K562 (cell line): ENCODE data around the gene DNAH3. TPM values are rescaled to one million over a fixed set of nuclear protein-coding genes. Genes with fewer than 3 reads are reported as not detected.

Experiments used
- CHAMP1 ChIP-seq: fragments of 450-650 bp; IDR thresholded peaks from 2 replicates; pipeline ENCODE4 v1.6.1; 2016; ENCODE audit warnings: mild to moderate bottlenecking
- CHD4 ChIP-seq: fragments of 200-600 bp; sonication (generic); IDR thresholded peaks from 3 replicates; pipeline ENCODE4 v1.6.1; 2012; ENCODE audit warnings: low read depth, mild to moderate bottlenecking, mixed read lengths, low read length, inconsistent platforms; ENCODE audit not compliant: insufficient read depth, insufficient replicate concordance, poor library complexity, severe bottlenecking
- HMBOX1 ChIP-seq: sonication (generic); IDR thresholded peaks from 2 replicates; pipeline ENCODE4 v1.6.1; 2016
- HNRNPK ChIP-seq: fragments of 200-400 bp; formaldehyde crosslinking; IDR thresholded peaks from one replicate; pipeline ENCODE4 v1.6.1; 2018; ENCODE audit warnings: mild to moderate bottlenecking, low read depth, low read length; ENCODE audit not compliant: poor library complexity, severe bottlenecking
- ILK ChIP-seq: fragments of 450-650 bp; IDR thresholded peaks from 2 replicates; pipeline ENCODE4 v1.6.1; 2016; ENCODE audit warnings: missing genetic modification characterization, low read depth, mild to moderate bottlenecking, missing compliant biosample characterization, moderate library complexity, borderline replicate concordance
- PHB2 ChIP-seq: fragments of 450-650 bp; IDR thresholded peaks from 2 replicates; pipeline ENCODE4 v1.6.1; 2017; ENCODE audit warnings: low read depth
- PHF21A ChIP-seq: fragments of 450-650 bp; IDR thresholded peaks from 2 replicates; pipeline ENCODE4 v1.6.1; 2017; ENCODE audit warnings: low read depth, borderline replicate concordance
- PML ChIP-seq: IDR thresholded peaks from 2 replicates; pipeline ENCODE4 v1.6.1; 2012; ENCODE audit warnings: low read length, inconsistent platforms
- PURB ChIP-seq: sonication (generic); formaldehyde crosslinking; IDR thresholded peaks from 2 replicates; pipeline ENCODE4 v1.9.0; 2021; ENCODE audit warnings: low read depth, mild to moderate bottlenecking, missing genetic modification reagents
- RAD21 ChIP-seq, 2 experiments: fragments of 250-450 bp in 1 of 2; fragments of 450-650 bp in 1 of 2; sonication (Bioruptor Pico) in 1 of 2; formaldehyde crosslinking in 1 of 2; IDR thresholded peaks in 1 of 2; conservative IDR thresholded peaks in 1 of 2; 2 replicates each; pipeline versions ENCODE4 v1.4.0 to v1.8.0; 2020 to 2022; ENCODE audit warnings: mild to moderate bottlenecking in 2 of 2, moderate library complexity in 1 of 2
- RBM25 ChIP-seq: fragments of 200-400 bp; formaldehyde crosslinking; IDR thresholded peaks from 2 replicates; pipeline ENCODE4 v1.6.1; 2018; ENCODE audit warnings: low read length, low read depth, moderate library complexity; ENCODE audit not compliant: severe bottlenecking
- RCOR1 ChIP-seq, 2 experiments: IDR thresholded peaks; 2 replicates each; pipeline ENCODE4 v1.6.1; 2012; ENCODE audit warnings: low read depth in 2 of 2, low read length in 2 of 2, borderline replicate concordance in 1 of 2, improper control_type of control experiment in 1 of 2
- SNAPC5 ChIP-seq: fragments of 250-450 bp; sonication (Bioruptor Pico); IDR thresholded peaks from 2 replicates; pipeline ENCODE4 v1.8.0; 2021; ENCODE audit warnings: moderate library complexity, mild to moderate bottlenecking, inconsistent platforms
- UBTF ChIP-seq, 2 experiments: IDR thresholded peaks; 2 replicates each; pipeline ENCODE4 v1.6.1; 2012; ENCODE audit warnings: improper control_type of control experiment in 2 of 2, low read depth in 2 of 2, low read length in 2 of 2, borderline replicate concordance in 1 of 2
- ZHX1 ChIP-seq: fragments of 150-350 bp; conservative IDR thresholded peaks from 2 replicates; pipeline ENCODE4 v1.6.1; 2014; ENCODE audit warnings: low read length
- ZKSCAN3 ChIP-seq: fragments of 250-450 bp; sonication (Bioruptor Pico); IDR thresholded peaks from 2 replicates; pipeline ENCODE4 v1.4.0; 2020
- ZNF121 ChIP-seq: sonication (generic); formaldehyde crosslinking; conservative IDR thresholded peaks from 2 replicates; pipeline ENCODE4 v1.8.0; 2022; ENCODE audit warnings: missing genetic modification reagents
- ZNF644 ChIP-seq: fragments of 200-800 bp; sonication (Bioruptor generic); IDR thresholded peaks from 2 replicates; pipeline ENCODE4 v1.6.1; 2016; ENCODE audit warnings: low read depth, missing genetic modification characterization, missing compliant biosample characterization
- polyA plus RNA-seq, 8 experiments: library from polyadenylated mRNA; depleted of rRNA in 4 of 8; stranded (reverse) in 5 of 8; unstranded in 3 of 8; fragments of >200 nt; fragmentation: Nextera tagmentation in 2 of 8; fragmentation: Illumina TruSeq in 1 of 8; extraction: Ambion mirVana in 2 of 8; extraction: Trizol in 1 of 8; gene quantifications; 2 replicates each; pipeline versions ENCODE4 v1.2.1 to v1.2.3, GENCODE V29; 2011 to 2014; ENCODE audit warnings: inconsistent platforms in 1 of 8, missing spikeins in 1 of 8
- total RNA-seq, 7 experiments: library from RNA; depleted of rRNA in 6 of 7; stranded (reverse); fragments of >200 nt in 6 of 7; fragmentation: Illumina TruSeq in 2 of 7; extraction: Trizol in 2 of 7; gene quantifications; 2 replicates each; pipeline versions ENCODE4 v1.2.1 to v1.2.3, GENCODE V29; 2011 to 2021; ENCODE audit warnings: low replicate concordance in 1 of 7

DNAH3 gene
- total and polyA plus RNA-seq, 9 of the 15 experiments (the other 6 are each of a cell fraction or from before 2014, with no cell fraction given), result 0.32 to 0.84 (median 0.44) TPM

GRCh38 chr16:21083729-21084268, 66.8 kb downstream of the DNAH3 start (continued):
- TF ChIP-seq ZNF644 (tag) (no peak), HNRNPK (no peak), CHAMP1 (no peak), RCOR1 (IDR thresholded peaks at IDR 0.05; ENCODE audit: borderline replicate concordance in 1 of 2, low read depth in 2 of 2, low read length in 2 of 2) (peak in 1 of 2 experiments; percentile 14; a peak in 1 of 4 replicates), PURB (CRISPR knock-in tag) (no peak), ILK (tag) (no peak), PHB2 (no peak), RAD21 (CRISPR knock-in tag; conservative IDR thresholded peaks at IDR 0.05 in 1 of 2, IDR thresholded peaks at IDR 0.05 in 1 of 2) (peak; percentile 92 to 94), PHF21A (no peak), ZNF121 (CRISPR knock-in tag) (no peak), CHD4 (no peak), HMBOX1 (no peak), ZHX1 (no peak), RBM25 (peak; percentile 29), SNAPC5 (CRISPR knock-in tag) (no peak), ZKSCAN3 (no peak), UBTF (IDR thresholded peaks at IDR 0.05; ENCODE audit: borderline replicate concordance in 1 of 2, low read depth in 2 of 2, low read length in 2 of 2) (no peak), PML (no peak)
